HG03571 (cell line): ENCODE data around the gene G2E3.
"Not testable (repeated sequence)": the region's sequence is repeated elsewhere in the genome, so short reads cannot be mapped to it uniquely, and the experiment has no call there.

Experiments
- ATAC-seq: cut with Tn5 transposase; IDR thresholded peaks from one replicate; pipeline ENCODE4 v1.9.1; 2021; ENCODE audit not compliant: unreplicated experiment

Gene G2E3

DNA sequence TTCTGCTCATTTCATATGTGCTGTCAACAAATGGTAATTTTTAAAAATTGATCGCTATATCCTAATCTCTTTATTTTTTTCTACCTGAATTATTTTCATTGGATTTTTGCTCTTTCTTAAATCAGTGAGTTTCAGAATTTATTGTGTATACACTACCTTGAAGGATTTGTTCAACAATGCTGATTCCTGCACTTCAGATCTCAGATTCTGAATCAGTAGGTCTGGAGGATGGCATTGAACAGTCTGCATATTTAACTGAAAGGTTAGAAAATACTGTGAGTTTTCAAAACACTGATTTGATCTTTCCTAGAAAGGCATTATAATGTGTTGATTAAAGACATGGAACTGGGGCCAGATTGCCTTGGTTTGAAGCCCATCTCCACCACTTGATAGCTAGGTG is 1.6 kb downstream of the G2E3 start:
- ATAC-seq: no peak

DNA sequence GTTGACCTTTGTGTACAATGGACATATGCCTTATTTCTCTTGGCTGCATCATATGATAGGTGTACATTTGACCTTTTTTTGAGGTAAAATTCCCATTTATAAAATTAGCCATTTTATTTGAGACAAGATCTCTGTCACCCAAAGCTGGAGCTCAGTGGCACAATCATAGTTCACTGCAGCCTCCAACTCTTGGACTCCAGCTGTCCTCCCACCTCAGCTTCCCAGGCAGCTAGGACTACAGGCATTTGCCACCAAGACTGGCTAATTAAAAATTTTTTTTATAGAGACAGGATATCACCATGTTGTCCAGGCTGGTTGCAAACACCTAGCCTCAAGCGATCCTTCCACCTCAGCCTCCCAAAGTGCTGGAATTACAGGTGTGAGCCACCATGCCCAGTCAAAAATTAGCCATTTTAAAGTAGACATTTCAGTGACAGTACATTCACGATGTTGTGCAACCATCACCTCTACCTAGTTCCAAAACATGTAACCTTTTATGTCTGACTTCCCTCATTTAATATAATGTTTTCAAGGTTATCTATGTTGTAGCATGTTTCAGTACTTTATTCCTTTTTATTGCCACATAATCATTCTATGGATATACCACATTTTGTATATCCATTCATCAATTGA is 5.4 kb downstream of the G2E3 start:
- ATAC-seq: no peak

DNA sequence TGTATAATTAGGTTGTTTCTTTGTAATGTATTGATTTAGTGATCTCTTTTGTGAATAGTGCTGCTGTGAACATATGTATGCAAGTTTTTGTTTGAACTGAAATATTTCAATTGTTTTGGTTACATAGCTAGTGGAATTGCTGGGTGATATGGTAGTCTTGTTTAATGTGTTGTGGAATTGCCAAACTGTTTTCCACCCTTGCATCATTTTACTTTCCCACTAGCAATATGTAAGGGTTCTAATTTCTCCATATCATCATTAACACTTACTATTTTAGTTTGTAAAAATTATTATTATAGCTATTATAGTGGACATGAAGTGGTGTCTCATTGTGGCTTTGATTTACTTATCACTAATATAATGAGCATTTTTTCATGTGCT is 5.9 kb downstream of the G2E3 start:
- ATAC-seq: no peak

DNA sequence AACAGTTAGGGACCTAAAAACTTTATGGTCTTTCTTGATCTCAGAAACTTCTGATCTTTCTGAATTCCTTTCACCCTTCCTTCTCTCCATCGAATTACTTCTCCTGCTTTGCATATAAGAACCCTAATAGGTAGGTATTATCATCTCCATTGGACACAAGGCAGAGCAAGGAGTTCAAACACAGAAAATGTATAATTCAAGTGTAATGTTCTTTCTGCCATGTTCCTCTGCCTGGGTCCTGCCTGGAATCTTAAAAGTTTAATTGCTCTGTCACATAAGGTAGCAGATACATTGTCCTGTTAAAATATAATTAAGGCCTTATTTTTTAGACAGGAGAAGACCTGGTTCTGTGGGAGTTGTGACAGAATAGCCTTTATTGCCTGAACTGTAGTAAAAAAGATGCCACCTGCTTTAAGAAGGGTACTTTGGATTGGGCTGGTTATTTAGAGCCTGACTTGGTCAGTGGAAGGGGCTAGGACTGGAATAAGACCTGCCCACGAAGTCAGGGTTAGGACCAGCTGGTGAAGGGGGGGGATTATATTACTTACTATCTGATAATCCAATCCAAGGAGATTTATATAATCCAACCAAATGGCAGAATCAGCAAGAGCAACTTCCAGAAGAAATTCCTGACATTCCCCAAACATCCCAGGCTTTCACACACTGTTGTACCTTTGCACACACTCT is 10.4 kb downstream of the G2E3 start:
- ATAC-seq: no peak

DNA sequence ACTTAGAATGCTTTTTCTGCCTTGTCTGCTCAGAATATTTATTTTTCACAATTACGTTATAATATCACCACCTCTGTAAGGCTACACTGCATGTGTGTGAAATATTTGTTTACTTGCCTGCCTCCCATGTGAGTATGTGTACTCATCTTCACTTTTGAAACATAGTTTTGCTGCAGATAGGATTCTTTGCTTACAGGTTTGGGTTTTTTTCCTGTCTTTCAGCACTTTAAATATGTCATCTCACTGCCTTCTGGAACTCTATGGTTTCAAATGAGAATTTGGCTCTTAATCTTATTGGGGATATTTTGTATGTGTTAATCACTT is 10.9 kb downstream of the G2E3 start:
- ATAC-seq: no peak

DNA sequence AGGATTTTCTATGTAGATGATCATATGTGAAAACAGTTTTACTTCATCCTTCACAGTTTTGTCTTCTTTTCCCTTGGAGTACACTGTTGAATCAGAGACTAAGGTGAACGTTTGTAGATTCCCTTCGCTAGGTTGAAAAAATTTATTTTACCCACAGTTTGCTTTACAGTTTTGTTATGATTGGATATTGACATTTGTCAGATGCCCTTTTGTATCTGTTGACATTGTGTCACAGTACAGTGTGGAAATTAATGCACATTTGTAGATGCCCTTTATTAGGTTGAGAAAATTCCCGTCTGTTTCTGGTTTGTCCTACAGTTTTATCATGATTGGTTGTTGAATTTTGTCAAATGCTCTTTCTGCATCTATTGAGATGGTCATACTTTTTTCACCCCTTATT is 13.3 kb downstream of the G2E3 start:
- ATAC-seq: no peak

DNA sequence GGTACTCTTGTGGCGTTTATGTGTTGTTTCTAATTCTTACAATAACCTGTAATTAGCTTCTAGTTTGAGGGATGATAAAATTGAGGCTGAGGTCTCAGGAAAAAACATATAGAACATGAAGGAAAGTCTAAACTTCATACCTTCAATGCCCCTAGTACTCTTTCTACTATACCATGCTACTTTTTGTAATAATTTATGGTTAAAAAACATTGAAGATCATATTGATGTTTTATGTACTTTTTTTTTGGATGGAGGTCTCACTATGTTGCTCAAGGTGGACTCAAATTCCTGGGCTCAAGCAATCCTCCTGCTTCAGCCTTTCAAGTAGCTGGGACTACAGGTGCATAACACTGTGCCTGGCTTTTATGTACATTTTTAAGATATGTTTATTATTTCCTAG is 13.8 kb downstream of the G2E3 start:
- ATAC-seq: no peak

DNA sequence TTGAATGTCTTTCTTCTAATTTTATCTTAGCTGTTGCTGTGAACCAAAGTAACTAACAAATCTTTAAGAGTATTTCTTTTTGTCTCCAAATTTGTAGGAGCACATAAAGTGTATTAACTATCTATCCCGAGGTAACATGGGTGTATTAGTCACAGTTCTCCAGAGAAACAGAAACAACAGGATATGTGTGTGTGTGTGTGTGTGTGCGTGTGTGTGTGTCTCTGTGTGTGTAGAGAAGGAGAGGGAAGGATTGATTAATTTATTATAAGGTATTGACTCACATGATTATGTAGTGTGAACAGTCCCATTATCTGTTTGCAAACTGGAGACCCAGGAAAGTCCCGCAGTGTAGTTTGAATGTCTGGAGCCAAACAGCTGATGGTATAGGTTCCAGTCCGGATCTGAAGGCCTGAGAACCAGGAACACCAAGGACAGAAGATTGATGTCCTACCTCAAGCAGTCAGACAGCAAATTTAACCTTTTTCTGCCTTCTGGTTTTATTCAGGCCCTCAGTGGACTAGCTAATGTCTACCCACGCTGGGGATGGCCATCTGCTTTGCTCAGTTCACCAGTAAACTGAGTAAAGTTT is 14.4 kb downstream of the G2E3 start:
- no peak for ATAC-seq

DNA sequence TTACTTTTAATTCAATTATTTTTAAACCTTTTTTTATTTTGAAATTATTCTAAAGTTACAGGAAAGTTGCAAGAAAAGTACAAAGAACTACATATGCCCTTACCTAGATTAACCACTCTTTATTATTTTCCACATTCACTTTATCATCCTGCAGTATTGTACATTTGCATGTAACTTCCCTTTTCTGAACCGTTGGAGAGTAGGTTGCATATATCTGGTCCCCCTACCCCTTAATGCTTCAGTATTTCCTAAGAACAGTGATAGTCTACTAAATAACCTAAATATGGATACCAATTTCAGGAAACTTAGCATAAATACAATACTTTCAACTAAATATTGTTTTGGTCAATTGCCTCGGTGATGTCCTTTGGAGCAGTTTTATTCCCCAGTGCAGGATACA is 15.0 kb downstream of the G2E3 start:
- ATAC-seq: no peak

DNA sequence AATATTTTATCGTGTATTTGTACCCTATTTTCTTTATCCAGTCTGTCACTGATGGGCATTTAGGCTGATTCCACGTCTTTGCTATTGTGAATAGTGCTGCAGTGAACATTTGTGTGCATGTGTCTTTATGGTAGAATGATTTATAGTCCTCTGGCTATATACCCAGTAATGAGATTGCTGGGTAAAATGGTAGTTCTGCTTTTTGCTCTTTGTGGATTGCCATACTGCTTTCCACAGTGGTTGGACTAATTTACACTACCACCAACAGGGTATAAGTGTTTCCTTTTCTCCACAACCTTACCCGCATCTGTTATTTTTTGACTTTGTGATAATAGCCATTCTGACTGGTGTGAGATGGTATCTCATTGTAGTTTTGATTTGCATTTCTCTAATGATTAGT is 15.8 kb downstream of the G2E3 start:
- ATAC-seq: not testable (repeated sequence)

DNA sequence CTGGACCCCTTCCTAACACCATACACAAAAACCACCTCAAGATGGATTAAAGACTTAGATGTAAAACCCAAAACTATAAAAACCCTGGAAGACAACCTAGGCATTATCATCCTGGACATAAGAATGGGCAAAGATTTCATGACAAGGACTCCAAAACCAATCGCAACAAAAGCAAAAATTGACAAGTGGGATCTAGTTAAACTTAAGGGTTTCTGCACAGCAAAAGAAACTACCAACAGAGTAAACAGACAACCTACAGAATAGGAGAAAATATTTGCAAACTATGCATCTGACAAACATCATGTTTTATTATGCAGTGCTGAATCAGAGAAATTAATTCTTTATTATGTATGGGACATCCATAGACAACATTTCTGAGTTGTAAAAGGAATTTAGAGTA is 17.4 kb downstream of the G2E3 start:
- not testable (repeated sequence) for ATAC-seq

DNA sequence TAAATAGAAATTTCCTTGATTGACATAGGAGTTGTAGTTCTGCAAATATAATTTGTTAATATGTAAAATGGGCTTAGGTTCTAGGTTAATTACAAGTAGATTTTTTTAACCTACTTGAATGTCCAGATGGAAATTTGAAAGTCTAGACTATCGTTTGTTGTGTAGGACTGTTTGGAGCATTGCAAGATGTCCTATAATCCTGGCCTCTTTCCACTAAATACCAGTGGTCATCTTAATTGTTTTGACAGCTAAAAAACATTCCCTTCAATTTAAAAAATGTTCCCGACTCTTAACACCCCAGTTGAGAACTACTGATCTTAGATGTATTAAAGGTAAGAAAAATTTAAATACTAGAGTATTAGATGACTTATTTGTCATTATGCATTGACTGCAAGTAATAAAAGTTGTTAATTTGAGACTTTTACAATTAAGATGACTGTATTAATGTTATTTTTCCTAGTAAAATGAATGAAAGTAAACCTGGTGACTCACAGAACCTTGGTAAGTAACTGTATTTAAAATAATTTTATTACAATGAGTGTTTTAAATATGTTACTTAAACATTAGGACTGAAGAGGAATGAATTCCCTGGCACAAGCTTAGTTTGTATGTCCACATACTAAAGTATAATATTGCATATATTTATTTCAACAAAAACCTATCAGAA is 21.8 kb downstream of the G2E3 start:
- no peak for ATAC-seq

DNA sequence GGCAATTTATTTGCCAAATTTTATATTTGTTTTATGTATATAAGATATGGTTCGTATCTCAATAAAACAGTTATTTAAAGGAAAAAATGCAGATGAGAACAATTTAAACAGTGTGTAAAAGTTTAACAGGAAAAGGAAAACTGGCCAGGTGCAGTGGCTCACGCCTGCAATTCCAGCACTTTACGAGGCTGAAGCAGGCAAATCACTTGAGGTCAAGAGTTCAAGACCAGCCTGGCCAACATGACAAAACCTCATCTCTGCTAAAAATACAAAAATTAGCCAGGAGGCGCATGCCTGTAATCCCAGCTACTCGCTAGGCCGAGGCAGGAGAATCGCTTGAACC is 22.3 kb downstream of the G2E3 start:
- ATAC-seq: no peak

DNA sequence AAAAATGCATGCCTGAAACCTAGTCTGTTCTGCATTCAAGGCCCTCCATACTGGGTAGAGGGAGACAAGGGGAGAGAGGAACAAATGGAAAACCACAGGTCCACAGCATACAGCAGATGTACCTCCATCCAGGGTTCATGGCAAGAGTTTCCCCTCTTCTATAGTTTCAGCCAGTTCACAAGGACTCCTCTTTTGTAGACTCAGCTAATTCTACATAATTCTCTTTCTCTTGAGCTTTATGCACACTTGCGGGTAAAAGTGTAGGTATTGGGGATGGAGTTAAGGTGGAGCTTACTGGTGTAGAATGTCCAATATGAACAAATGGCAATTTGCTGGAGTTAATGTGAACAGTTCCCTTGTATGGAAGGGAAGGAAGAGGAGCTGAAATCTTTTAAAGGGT is 23.4 kb downstream of the G2E3 start:
- no peak for ATAC-seq

DNA sequence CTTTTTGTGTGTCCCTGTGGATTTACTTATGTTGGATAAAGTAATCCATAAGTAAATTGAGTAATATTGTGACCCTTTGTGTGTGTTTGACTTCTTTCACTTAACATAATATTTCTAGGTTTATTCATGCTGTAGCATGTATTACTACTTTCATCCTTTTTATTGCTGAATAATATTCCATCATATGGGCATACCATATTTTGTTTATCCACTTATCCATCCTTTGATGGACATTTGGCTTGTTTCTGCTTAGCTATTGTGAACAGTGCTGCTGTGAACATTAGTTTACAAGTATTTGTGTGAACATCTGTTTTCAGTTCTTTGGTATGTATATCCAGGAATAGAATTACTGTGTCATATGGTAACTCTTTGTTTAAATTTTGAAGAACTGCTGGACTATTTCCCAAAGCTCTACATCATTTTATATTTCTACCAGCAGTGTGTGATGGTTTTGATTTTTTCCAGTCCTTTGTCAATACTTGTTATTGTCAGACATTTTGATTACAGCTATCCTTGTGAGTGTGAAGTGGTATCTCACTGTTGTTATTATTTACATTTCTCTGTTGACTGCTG is 25.2 kb downstream of the G2E3 start:
- ATAC-seq: no peak

DNA sequence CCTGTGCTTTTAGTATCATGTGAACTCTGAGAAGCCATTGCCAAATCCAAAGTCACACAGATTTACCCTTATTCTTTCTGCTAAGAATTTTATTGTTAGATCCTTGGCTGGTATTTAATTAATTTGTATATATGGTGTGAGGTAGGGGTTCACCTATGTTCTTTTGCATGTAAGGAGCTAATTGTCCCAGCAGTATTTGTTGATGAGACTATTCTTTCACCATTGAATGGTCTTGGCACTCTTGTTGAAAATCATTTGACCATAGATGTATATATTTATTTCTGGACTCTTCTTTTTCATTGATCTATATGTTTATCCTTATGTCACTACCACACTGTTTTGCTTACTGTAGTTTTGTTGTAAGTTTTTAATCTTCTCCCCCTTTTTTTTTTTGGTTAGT is 26.2 kb downstream of the G2E3 start:
- no peak for ATAC-seq

DNA sequence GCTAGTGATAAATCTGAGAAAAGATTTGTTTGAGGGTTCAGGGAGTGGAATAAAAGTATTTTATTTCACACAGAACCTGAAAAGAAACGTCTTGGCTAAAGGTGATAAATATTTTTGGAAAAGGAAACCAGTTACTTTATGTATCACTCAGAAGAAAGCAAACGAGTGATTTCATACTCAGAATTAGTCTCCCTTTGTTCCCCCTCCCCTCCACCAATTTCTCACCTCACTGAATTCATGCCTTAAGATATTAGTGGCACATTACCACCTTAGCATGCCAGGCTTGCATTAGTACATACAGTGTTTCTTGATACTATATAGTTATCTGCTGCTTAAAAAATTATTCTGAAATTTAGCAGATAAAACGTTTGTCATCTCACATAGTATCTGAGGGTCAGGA is 28.2 kb downstream of the G2E3 start:
- ATAC-seq: no peak

DNA sequence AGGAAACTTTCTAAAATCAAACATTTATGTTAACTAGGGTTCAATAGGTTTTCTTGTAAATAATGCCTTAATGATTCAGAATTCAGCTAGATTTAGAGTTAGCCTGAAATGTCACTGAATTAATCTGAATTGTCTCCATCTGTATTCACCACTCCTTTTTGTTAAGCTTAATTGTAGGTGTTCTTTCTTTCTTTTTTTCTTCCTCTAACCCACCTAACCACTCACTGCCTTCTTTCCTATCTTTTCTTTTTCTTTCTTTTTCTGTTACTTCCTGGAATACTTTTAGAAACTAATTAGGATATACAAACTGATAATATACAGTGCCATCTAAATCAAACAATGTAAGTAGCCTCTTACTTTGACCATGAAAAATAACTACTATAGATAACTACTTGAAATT is 29.9 kb downstream of the G2E3 start:
- ATAC-seq: no peak

DNA sequence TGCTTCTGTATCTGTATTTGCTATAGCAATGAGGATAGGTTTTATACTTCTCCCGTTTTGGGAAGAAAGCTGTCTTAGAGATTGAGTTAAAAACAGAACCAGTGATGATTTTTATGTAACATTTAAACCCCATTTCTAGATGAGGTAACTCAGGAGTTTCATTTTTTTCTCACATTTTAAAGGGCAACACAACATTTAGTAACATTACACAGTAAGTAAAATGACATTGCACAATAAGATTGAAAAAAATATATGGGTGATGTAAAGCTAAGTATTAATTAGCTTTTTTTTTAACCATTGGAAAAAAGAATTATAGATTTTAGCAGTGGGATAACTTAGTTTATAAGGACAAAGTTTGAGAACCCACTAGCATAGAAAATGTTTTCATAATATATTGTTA is 38.0 kb downstream of the G2E3 start:
- no peak for ATAC-seq

DNA sequence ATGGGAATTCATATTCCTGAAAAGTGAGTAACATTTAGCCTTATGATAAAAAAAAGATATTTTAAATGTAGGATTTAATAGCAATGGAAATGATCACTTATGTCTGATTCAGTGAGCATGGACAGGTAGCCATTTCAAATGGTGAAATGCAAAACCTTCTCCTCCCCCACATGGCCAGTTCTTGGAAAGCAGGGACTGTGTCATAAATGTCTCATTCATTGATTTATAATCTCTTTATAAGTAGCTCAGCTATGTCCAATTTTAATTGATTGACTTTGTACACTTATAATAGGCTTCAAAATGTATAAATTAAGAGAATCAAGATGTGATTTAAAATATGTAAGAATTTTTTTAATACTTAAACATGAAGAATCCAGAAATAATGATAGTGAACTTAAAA is 38.5 kb downstream of the G2E3 start:
- ATAC-seq: no peak

DNA sequence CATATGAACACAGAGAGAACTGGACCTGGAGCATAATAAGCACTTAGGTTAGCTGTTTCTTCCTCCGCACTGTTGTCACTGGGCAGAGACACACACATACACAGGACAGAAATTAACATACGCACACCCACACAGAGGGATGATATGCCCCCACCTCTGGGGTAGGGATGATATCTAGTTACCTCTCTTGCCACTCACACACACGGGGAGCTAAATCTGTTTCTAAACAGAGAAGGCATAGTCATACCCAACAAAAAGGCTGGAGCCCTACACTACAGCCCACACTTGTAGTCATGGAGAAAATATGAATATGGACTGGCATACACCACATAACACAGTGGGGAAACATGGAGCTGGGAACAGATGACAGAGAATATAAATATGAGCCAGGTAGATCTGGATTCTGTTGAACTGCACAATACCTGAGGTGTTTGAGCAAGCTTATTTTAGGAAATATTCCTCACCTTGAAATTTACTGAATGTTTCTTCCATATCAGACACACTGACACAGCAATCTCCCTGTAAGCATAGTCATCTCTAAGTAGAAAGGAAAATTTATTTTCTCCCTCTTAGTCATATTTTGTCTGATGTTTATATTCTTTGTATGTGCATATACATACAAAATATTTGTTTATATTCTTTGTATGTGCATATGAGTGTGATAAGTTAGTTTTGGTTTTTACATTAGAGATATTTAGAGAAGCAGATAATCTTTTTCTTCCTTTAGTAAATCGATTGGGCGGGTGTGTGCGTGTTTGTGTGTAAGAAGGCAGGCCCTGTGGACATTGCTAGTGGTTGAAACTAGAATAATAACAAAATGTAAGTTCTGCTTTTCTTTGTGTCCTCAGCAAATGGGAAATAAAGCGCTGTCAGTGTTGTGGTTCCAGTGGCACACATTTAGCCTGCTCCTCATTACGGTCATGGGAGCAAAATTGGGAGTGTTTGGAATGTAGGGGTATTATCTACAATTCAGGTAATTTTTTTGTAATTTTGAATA is 42.3 kb downstream of the G2E3 start:
- ATAC-seq: no peak
